ENCODE results near the gene H2AZ1.

Gene H2AZ1

DNA sequence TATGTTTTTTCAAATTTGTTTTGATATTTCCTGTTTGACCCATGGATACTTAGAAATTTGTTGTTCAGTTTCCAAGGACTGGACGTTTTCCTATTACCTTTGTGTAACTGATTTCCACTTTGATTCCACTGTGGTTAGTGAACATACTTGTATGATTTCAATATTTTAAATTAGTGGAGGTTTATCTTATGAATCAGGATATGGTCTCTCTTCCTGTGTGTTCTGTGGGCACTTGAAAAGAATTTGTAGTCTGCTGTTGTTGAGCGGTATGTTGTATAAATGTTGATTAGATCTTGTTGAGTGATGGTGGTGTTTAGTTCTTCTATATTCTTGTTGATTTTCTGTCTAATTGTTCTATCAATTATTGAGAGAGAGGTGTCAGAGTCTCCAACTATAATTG lies 34.6 kb downstream of the H2AZ1 start:
- H2AFZ ChIP-seq (ENCODE audit: low read length) = no peak overlapping the region
- H3K36me3 ChIP-seq (ENCODE audit: insufficient read depth, low read length) = peaks cover 37% of the 10 kb centered on the region
- no peaks in the 10 kb centered on the region for H3K9me2 ChIP-seq (ENCODE audit: low read depth, low read length)
- no peaks in the 10 kb centered on the region for H3K9me3 ChIP-seq (ENCODE audit: low read length)
- no peaks in the 10 kb centered on the region for H3F3A ChIP-seq (ENCODE audit: insufficient read depth, low read length)
- H3K79me2 ChIP-seq (ENCODE audit: insufficient read depth, low read length) = no peaks in the 10 kb centered on the region
- no peak overlapping the region for H3K4me3 ChIP-seq (ENCODE audit: low read depth, low read length, poor library complexity, severe bottlenecking)
- no peak for TF ChIP-seq EZH2 (IDR thresholded peaks at IDR 0.05; ENCODE audit: borderline replicate concordance, low read length)
- TF ChIP-seq, protein P1, sequence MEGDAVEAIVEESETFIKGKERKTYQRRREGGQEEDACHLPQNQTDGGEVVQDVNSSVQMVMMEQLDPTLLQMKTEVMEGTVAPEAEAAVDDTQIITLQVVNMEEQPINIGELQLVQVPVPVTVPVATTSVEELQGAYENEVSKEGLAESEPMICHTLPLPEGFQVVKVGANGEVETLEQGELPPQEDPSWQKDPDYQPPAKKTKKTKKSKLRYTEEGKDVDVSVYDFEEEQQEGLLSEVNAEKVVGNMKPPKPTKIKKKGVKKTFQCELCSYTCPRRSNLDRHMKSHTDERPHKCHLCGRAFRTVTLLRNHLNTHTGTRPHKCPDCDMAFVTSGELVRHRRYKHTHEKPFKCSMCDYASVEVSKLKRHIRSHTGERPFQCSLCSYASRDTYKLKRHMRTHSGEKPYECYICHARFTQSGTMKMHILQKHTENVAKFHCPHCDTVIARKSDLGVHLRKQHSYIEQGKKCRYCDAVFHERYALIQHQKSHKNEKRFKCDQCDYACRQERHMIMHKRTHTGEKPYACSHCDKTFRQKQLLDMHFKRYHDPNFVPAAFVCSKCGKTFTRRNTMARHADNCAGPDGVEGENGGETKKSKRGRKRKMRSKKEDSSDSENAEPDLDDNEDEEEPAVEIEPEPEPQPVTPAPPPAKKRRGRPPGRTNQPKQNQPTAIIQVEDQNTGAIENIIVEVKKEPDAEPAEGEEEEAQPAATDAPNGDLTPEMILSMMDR (IDR thresholded peaks at IDR 0.05; ENCODE audit: low read length) = no peak
- no peaks in the 10 kb centered on the region for H3K27me3 ChIP-seq (ENCODE audit: insufficient read depth, low read length)
- no peaks in the 10 kb centered on the region for H3K4me1 ChIP-seq (ENCODE audit: insufficient read depth, low read length, severe bottlenecking)
- no peaks in the 10 kb centered on the region for H4K20me1 ChIP-seq (ENCODE audit: insufficient read depth, low read length)
- no peak overlapping the region for H3K9ac ChIP-seq (ENCODE audit: low read length)
- no peak overlapping the region for H3K4me2 ChIP-seq (ENCODE audit: low read length)
- no peak overlapping the region for H3K27ac ChIP-seq (ENCODE audit: low read depth, low read length, poor library complexity, severe bottlenecking)

Measured in OCI-LY1 (cell line).